ENCODE data around the gene LMAN2. TPM values are rescaled to one million over a fixed set of nuclear protein-coding genes. Genes with fewer than 3 reads are reported as not detected.

Gene LMAN2
- total RNA-seq, result 100 to 1,000 TPM; 134 to 263 (median 177) TPM

DNA sequence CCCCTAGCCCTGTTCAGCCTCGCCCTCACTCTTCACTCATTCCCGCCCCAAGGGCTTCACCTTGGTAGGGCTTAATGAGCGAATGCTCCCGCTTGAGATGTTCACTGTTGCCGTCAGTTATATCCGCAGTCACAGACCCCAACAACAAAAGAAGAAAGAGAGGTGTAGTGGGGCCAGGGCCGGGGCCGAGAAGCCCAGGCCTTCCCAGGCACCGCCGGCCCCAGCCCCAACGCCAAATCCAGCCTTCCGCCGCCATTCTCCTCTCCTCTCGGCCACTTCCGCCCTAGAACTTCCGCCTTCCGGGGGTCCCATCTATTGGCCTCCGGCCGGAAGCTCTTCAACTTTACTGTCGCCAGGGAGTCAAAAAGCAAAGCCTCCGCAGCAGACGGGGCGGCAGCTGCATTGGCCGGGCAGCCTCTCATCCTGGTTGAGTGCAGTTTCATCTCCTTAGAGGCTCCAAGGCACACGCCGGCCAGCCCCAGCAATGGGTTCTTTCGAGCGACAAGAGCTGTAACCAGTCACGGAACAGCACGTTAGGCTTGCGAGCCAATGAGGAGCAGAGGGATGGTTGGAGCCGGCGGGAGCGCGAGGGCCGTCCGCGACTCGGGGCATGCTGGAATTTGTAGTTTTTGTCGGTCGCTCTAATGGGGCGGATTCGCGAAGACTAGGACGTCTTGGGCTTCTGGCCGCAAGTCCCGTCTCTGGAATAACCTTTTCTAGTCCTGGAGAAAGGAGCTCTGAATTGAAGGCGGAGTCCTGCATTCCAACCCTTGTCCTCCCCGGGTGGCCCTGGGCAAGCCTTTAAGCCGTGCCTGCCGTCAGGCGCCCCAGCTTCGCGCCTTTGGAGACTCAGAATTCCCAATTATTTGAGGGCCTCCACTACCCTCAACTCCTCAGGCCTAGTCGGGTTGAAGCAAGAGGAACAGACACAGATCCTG, at the start of gene LMAN2:
Gene LMAN2, minus strand, starts transcription at position 277 of the 938 bp plus-strand sequence. Its CDS starts 21 bp downstream, at position 256.
- peak within 1 kb of the TSS; percentile 84 to 97 (median 94) for H3K27ac ChIP-seq
- H3K27me3 ChIP-seq, result no peaks in the 10 kb centered on the region
- H3K36me3 ChIP-seq, result peaks cover 0 to 28% (median 0%) of the 10 kb centered on the region in 4 donors
- peak within 1 kb of the TSS; percentile 79 to 100 (median 84) for H3K4me3 ChIP-seq
- TF ChIP-seq POLR2A (IDR thresholded peaks at IDR 0.05), result peak in 3 of 4 donors; percentile 51 to 79 (median 59)
- no peak for TF ChIP-seq EP300 (IDR thresholded peaks at IDR 0.05)
- peak in 1 of 6 experiments; percentile 14 for TF ChIP-seq CTCF (IDR thresholded peaks at IDR 0.05)
- TF ChIP-seq POLR2AphosphoS5 (IDR thresholded peaks at IDR 0.05), result peak; percentile 69 to 81
- peaks cover 30 to 46% (median 36%) of the 10 kb centered on the region in 4 donors for H3K4me1 ChIP-seq
- ATAC-seq (ENCODE audit: low FRiP score in 2 of 2) (peak; percentile 98 to 99), DNase-seq (peak; percentile 94)
- WGBS, 2 donors, result 6 to 8% methylated on average over 18 to 55 of the region's 55 CpGs
- H3K9me3 ChIP-seq, result no peaks in the 10 kb centered on the region

DNA sequence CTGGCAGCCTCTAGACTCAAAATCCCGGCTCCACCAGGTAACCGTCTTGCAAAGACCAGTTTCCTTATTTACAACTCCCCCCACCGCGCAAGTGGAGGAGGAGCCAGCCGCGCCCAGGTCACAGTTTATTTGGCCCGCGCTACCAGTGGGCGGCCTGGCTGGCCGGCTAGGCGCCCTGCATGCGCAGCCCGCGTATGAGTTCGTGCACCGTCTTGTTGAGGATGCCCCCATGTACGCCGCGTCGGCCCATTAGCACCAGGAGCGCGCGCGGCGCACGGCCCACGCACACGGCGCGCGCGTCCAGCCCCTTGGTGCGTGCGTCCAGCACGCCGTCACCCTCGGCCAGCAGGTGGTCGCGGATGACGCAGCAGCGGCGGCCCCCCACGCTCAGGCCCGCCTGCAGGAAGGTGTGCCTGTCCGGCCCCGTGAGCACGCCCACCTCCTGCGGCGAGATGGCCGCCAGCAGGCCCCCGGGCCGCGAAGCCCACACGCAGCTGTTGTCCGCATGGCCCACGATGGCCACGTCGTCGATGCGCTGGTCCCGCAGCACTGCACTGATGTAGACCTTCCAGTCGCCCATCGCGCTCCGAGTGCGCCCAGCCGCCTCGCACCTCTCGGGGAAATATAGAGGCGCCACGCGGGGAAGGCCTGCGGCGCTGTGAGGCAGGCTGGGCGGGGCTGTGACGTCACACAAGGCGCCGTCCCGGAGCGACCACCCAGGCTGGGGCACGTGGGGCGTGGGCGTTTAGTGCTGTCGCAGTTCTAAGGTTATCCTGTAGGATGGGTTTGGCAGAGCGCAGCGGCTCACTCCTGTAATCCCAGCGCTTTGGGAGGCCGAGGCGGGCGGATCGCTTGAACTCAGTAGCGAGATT, 48.8 kb upstream of the LMAN2 start, which contains the start of gene PFN3:
Gene PFN3, minus strand, starts transcription at position 665 of the 872 bp plus-strand sequence. Its CDS starts 85 bp downstream, at position 580.
- Histone ChIP-seq H3K27me3 (peaks cover 2 to 51% (median 31%) of the 10 kb centered on the region in 4 donors), H3K36me3 (no peaks in the 10 kb centered on the region), H3K9me3 (no peaks in the 10 kb centered on the region), H3K27ac (no peak within 1 kb of the TSS), H3K4me1 (peaks cover 33 to 44% (median 39%) of the 10 kb centered on the region in 4 donors), H3K4me3 (no peak within 1 kb of the TSS)
- ATAC-seq (ENCODE audit: low FRiP score in 2 of 2) (no peak), DNase-seq (peak in 1 of 2 donors; percentile 83)
- WGBS, 2 donors, result 26 to 47% methylated on average over 22 to 72 of the region's 92 CpGs
- peak in 1 of 6 experiments; percentile 10 for TF ChIP-seq CTCF (IDR thresholded peaks at IDR 0.05)
- no peak for TF ChIP-seq POLR2AphosphoS5 (IDR thresholded peaks at IDR 0.05)

DNA sequence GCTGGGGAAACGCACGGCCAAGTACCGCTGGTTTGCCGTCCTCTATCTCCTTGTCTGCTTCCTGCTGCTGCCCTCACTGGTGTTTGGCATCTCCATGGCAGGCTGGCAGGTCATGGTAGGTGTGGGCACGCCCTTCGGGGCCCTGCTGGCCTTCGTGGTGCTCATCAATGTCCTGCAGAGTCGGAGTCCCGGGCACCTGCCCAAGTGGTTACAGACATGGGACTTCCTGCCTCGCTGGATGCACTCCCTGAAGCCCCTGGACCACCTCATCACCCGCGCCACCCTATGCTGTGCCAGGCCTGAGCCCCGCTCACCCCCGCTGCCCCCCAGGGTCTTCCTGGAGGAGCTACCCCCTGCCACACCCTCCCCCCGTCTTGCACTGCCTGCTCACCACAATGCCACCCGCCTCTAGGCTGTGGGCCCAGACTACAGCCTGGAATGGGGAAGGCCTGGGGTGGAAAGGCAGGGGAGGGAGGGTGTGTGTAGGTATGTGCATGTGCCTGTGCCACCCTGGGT, 46.5 kb upstream of the LMAN2 start:
- Histone ChIP-seq H3K4me3 (no peak overlapping the region), H3K4me1 (peaks cover 11 to 21% (median 16%) of the 10 kb centered on the region in 4 donors), H3K36me3 (no peaks in the 10 kb centered on the region), H3K27ac (no peak overlapping the region), H3K9me3 (no peaks in the 10 kb centered on the region), H3K27me3 (peaks cover 0 to 38% (median 24%) of the 10 kb centered on the region in 4 donors)
- ATAC-seq (ENCODE audit: low FRiP score in 2 of 2) (no peak), DNase-seq (peak in 1 of 2 donors; percentile 48)
- no peak for TF ChIP-seq POLR2AphosphoS5 (IDR thresholded peaks at IDR 0.05)
- TF ChIP-seq EP300 (IDR thresholded peaks at IDR 0.05), result no peak
- no peak for TF ChIP-seq CTCF (IDR thresholded peaks at IDR 0.05)
- no peak for TF ChIP-seq POLR2A (IDR thresholded peaks at IDR 0.05)
- WGBS, 2 donors, result 87 to 94% methylated on average over 9 to 16 of the region's 16 CpGs

DNA sequence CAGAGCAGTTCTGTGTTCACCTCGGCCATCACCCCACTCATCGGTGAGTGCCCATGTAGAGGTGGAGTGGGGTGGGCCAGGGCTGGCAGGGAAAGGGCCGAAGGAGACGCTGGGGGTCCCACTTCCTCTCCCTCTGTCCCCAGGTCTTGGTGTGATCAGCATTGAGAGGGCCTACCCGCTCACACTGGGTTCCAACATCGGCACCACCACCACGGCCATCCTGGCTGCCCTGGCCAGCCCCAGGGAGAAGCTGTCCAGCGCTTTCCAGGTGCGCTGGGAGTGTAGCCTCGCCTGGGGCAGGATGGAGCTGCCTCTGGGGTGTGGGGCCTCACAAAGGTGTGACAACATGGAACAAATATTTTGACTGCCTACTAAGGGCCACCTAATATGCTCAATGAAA, 45.3 kb upstream of the LMAN2 start:
- H3K27me3 ChIP-seq, result peaks cover 0 to 29% (median 15%) of the 10 kb centered on the region in 4 donors
- DNase-seq, result peak in 1 of 2 donors; percentile 56
- 75 to 84% methylated on average over 2 to 10 of the region's 10 CpGs for WGBS, 2 donors

More for the DNA sequence above, 45.3 kb upstream of the LMAN2 start:
- H3K4me1 ChIP-seq, result peaks cover 4 to 11% (median 7%) of the 10 kb centered on the region in 4 donors
- H3K27ac ChIP-seq, result no peak overlapping the region
- TF ChIP-seq POLR2AphosphoS5 (IDR thresholded peaks at IDR 0.05), result no peak
- TF ChIP-seq CTCF (IDR thresholded peaks at IDR 0.05), result no peak
- TF ChIP-seq EP300 (IDR thresholded peaks at IDR 0.05), result no peak
- TF ChIP-seq POLR2A (IDR thresholded peaks at IDR 0.05), result no peak
- no peaks in the 10 kb centered on the region for H3K9me3 ChIP-seq
- ATAC-seq (ENCODE audit: low FRiP score in 2 of 2), result no peak
- no peak overlapping the region for H3K4me3 ChIP-seq
- no peaks in the 10 kb centered on the region for H3K36me3 ChIP-seq
